Inflammatory macrophage (primary cell): Measurements from ENCODE around the gene CLEC16A.
A peak's percentile ranks its signal among the peaks of the same experiment; 100 is the strongest.

ENCODE experiments used
- DNase-seq, 2 donors: peaks; one replicate each; pipeline ENCODE4 v3.0.0-alpha.2; 2020 to 2022

Gene CLEC16A

GRCh38 chr16:11104168-11105037 is 160.0 kb downstream of the CLEC16A start:
- DNase-seq, result no peak

DNA sequence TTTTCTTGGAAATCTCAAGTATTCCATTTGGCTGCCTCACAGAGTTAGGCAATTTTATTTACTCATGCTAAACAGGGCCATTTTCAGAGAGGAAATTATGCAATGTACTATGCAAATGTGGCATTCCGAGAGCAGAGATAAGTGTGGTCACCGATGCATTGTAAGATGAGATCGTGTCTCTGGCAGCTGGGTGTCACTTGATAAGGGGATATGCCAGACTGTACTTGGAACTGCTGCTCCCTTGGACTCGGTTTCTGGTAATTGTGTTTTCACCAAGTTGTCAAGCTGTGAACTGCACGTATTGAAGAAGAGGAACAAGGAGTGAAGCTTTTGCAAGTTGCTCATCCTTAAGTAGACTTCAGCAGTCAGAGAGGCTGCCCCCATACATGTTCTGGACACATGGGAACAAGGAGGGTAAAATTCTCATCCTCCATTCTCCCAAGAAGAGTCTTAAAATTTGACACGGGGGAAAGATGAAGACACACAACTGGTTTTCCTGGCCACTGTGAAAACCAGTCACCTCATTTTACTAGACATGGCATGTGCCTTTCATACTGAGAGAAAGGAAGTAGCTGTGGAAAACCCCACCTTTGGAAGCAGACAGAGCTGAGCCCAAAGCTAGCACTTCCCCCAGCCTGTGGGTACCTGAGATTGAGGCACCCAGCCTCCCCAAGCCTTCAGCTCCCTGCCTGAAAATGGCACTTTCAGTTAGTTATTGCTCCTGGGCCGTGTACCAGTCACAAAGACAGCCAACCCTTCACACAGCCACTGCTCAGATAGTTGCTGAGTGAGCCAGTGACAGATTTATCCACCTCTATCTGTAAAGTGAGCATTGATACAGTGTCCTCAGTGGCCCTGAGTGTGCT is 160.9 kb downstream of the CLEC16A start:
- peak; percentile 72 to 83 for DNase-seq

DNA sequence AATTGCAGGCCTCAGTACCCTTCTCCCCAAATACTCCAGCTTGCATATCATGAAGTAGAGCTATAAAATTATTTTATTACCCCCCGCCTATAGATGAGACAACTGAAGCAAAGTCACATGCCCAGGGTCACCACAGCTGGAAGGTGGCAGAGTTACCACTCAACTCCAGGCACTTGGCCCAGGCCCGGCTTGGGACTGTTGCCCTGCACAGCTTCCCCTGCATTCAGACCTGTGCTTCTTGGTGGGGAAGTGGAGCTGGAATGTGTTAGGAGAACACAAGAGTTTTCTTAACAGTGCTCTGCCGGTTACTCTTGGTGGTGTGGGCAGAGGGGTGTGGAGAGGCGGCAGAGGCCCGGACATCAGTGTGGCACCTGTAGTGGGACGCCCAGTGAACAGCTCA is 162.4 kb downstream of the CLEC16A start:
- DNase-seq, result no peak

DNA sequence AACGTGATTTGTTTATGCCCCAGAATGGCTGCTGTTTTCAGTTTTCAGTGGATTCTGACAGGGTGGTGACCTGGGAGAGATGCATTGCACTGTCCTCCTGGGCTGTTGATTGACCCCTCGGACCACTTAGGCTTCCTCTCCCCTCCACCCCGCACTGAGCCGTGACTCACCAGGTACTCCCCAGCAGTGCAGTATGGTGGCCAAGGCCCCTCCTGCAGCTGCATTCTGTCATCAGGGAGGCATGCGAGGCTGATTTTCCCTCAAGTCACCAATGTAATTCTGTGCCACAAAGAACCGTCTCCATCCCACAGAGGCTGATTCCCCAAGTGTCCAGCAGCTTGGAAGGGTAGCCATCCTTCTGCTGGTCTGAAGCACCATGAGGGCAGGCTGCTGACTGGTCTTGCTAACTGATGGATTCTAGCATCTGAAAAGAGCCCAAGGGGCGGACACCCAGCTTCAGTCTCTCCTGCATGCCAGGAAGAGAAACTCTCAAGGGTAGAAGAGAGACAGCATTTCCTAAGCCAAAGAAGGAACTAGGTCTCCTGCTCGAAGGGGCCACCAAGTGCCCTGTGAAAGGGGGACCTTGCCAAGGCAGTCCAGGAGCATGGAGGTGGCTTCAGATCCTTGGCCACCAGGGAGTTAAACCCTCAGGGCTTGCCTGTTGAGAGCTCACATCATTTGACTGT is 163.6 kb downstream of the CLEC16A start:
- DNase-seq, result no peak

- DNase-seq, result no peak
Observed at GRCh38 chr16:11108466-11108805, 164.1 kb downstream of the CLEC16A start.

DNA sequence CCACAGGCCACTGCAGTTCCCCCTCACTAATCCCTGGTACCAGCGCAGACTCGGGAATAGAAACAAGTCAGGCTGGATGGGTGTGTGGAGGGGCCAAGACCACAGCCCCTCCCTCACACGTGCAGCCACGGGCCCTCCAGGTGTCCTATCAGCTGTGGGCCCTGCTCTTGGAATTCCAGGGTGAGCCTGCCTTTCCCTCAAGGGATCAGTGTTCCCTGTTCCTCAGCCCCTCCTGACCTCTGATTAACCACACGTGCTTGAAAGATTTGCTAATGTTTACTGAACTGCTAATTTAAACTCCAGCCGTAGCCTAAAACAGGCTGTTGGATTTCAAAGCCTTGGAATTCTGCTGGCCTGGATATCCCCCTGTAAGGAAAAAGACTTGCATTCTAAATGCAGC is 165.2 kb downstream of the CLEC16A start:
- no peak for DNase-seq

- DNase-seq, result no peak
Observed at GRCh38 chr16:11111150-11111549, 166.8 kb downstream of the CLEC16A start.

DNA sequence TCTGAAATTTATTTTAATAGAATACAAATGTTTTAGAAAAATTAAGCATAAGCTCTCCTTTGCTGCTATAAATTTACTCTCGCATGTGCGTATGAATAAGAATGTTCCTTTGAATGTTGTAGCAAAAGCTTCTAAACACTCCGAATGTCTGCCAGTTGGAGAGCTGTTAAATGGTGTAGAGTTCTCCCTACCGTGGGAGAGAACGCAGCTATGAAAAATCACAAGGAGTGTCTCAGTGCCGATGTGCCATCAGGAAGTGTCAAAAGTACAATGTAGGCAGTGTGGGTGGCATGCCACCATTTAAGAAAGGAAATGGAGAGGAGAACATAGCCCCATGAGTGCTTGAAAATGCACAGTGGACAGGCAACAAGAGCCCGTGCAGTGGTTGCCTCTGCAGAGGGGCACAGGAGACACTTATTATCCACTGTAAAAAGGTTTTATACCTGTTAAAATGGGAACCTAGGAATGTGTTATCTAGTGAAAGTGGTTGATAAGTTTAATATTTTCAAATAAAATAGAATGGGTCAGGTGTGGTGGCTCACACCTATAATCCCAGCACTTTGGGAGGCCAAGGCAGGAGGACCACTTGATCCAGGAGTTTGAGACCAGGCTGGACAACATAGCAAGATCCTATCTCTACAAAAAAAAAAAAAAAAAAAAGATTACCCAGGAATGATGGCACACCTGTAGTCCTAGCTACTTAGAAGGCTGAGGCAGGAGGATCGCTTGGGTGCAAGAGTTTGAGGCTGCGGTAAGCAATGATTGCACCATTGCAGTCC is 167.7 kb downstream of the CLEC16A start:
- DNase-seq, result peak in 1 of 2 donors; percentile 43

GRCh38 chr16:11112723-11113348 is 168.5 kb downstream of the CLEC16A start:
- no peak for DNase-seq

DNA sequence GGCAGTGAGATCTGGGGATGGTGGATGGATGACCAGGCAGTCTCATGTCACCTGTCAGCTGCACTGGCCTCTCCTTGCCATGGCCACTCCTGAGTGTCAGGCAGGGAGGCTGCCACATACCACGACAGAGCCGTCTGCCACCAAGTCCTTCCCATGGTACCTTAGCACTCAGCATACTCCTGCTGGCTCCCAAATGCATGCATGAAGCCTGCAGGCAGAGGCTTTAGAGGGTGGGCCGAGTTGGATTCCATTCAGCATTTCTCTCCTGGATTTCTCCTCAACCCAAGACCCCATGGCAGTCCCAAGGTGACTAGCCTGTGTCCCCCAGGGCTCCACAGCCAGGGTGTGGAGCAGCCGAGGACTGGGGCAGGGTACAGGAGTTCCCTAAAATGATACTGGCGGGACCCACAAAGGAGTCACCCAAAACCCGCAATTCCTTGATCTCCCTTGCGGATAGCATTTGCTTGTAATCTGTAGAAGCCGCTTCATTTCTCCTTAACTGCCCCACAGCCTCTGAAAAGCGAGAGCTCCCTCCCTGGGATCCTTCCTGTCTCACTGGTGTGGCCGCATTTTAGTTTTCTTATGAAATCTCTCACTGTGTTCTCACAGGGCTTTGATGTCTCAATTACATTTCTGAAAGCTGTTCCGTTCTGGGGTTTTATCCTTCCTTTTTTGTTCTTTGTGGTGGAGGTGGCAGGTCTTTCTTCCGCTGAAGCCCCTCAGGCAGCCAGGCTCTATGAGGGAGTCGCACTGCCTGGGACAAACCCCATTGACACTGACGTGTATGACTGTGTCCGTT is 170.2 kb downstream of the CLEC16A start:
- DNase-seq, result peak; percentile 46 to 61

GRCh38 chr16:11117576-11118211 is 173.3 kb downstream of the CLEC16A start:
- DNase-seq, result no peak

DNA sequence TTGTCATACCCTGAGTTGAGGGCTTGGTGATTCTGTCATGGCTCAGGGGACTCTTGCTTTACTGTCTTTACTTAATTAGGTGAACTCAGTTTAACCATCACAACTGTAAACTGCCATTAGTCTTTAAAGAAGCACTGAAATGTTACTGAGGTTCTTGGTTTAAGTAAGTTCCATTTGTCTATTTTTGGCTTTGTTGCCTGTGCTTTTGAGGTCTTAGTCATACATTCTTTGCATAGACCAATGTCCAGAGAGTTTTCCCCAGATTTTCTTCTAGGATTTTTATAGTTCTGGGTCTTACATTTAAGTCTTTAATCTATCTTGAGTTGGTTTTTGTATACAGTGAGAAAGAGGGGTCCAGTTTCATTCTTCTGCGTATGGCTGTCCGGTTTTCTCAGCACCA is 174.1 kb downstream of the CLEC16A start:
- DNase-seq, result no peak

DNA sequence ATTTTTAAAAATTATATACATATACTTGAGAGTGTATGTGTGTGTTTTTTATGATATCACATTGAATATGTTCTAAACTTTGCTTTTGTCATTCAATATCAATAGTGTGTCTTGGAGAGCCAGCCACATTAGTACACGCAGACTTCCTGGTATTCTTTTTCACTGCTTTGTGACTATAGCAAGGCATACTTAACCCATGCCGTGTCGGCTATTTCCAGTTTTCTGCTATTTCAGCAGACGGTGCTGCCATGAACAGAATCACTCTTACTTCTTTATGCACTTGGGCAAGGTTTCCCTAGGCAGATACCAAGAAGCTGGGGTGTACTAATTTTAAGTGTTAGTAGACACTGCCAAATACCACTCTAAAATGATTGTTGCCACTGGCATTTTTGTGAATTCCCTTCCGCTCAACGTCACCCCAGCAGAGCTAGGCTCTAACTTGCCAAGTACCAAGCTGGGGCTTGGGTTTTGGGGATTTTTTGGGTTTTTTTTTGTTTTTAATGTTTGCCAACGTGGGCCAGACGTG is 176.8 kb downstream of the CLEC16A start:
- DNase-seq, result no peak

DNA sequence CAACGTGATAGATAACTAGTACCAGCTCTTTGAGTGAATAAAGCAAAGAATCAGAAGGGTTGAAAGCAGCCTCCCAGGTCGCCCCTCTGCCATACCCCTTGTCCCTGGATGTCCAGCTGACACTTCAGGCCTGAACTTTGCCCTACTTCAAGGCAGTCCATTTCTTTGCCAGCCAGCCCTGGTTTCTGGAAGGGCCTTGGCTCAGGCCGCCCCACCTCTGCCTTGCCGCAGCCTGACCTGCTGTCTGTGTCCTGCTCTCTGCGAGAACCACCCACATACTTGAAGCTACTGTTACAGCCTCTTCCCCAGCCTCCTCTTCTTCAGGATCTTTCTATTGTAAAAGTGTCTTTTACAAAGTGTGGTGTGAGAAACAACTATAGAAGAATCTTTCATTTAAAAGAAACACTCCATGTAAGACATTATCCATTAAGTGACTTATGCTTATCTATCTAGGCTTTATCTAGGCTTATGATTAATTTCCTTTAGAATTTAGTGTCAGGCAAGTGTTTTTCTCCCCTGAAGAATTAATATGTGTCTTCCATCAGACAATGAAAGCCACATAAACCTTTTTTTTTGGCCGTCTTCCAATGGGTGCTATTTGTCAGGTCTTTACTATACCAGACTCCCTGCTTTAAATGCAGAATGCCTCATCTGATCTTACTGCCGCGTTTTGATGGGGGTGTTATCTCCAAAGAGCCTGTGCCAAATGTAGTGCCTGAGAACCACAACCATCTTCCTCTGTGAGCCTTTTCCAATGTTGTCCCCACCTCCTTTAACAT is 177.7 kb downstream of the CLEC16A start:
- no peak for DNase-seq

GRCh38 chr16:11123666-11124065 is 179.3 kb downstream of the CLEC16A start:
- DNase-seq, result no peak

- DNase-seq, result no peak
Observed at GRCh38 chr16:11125936-11126335, 181.6 kb downstream of the CLEC16A start.

- peak; percentile 6 to 35 for DNase-seq
Observed at GRCh38 chr16:11126399-11127054, 182.2 kb downstream of the CLEC16A start.

DNA sequence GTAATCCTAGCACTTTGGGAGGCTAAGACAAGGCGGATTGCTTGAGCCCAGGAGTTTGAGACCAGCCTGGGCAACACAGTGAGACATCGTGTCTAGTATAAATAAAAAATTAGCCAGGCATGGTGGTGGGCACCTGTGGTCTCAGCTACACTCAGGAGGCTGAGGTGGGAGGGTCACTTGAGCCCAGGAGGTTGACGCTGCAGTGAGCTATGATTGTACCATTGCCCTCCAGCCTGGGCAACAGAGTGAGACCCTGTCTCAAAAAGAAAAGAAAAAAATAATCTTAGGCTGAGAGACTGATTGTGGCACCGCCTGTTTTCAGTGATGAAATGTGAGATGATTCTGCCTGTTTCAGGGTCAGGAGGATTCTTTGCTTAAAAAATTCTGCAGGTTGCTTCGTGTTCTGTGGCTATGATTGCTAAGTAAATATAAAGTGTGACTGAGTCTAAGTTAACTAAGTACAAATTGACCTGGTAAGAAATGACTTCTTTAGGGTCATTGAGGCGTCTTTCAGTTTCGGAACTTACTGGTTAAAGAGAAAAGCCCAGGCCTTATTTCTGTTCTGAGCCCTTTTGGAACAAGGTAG is 183.3 kb downstream of the CLEC16A start:
- no peak for DNase-seq
